Measurements from ENCODE around the gene GET3. TPM values are rescaled to one million over a fixed set of nuclear protein-coding genes. Genes with fewer than 3 reads are reported as not detected.

The GET3 gene
- polyA plus RNA-seq, 1 of the 3 experiments (the other 2 are of a cell fraction), result 264 TPM

- Histone ChIP-seq H4K20me1 (ENCODE audit: insufficient read depth) (peaks cover 17% of the 10 kb centered on the region), H3K9me2 (no peaks in the 10 kb centered on the region), H3F3A (replicated peaks; ENCODE audit: insufficient read depth) (peaks cover 45% of the 10 kb centered on the region), H3K27ac (ENCODE audit: low read depth in 2 of 2, low read length in 1 of 2) (peak overlapping the region; percentile 86 to 90), H3K27me3 (ENCODE audit: insufficient read depth) (no peaks in the 10 kb centered on the region), H3K79me2 (ENCODE audit: insufficient read depth) (peaks cover 20% of the 10 kb centered on the region), H3K4me3 (ENCODE audit: low read depth in 2 of 2, low read length in 1 of 2) (peak overlapping the region; percentile 80 to 88), H3K4me2 (peak overlapping the region; percentile 88), H3K36me3 (replicated peaks in 1 of 2; ENCODE audit: control insufficient read depth in 1 of 2, insufficient read depth in 2 of 2, low read length in 1 of 2) (peaks cover 0 to 6% of the 10 kb centered on the region in 2 experiments), H3K9ac (peak overlapping the region; percentile 95), H3K4me1 (ENCODE audit: control insufficient read depth in 1 of 2, insufficient read depth in 2 of 2, low read depth in 1 of 2, low read length in 1 of 2) (peaks cover 28 to 38% of the 10 kb centered on the region in 2 experiments), H2AFZ (ENCODE audit: low read depth) (no peak overlapping the region), H3K9me3 (no peaks in the 10 kb centered on the region)
- no peak for DNase-seq
- under 1% methylated on average over 19 of the region's 22 CpGs for WGBS (ENCODE audit: low lambda C conversion rate)
- no peak for TF ChIP-seq GABPA (IDR thresholded peaks at IDR 0.05; ENCODE audit: low read depth)
- TF ChIP-seq POLR2AphosphoS5 (IDR thresholded peaks at IDR 0.05; ENCODE audit: low read depth, low read length), result 0 out of 2 replicates have a peak, but pooled peaks have one; percentile 38
- CTCF ChIA-PET, result interaction anchor here (1.0 to 17.1 kb wide), 8 partner anchors 9 to 172 kb away, joined by 3 to 447 read pairs (median 5); partner anchors contain the start of genes HOOK2, PRDX2, RNASEH2A and THSD8
- POLR2A ChIA-PET, result interaction anchor here (0.7 to 4.4 kb wide), 13 partner anchors 9 to 201 kb away, joined by 3 to 88 read pairs (median 4); partner anchors contain the start of genes GCDH, PRDX2 and THSD8
Measured at GRCh38 chr19:12792853-12793289, 55.6 kb downstream of the GET3 start.

GRCh38 chr19:12793290-12794195, 56.2 kb downstream of the GET3 start:
- peak overlapping the region; percentile 47; the same call in 1 of the 2 replicates for H2AFZ ChIP-seq (ENCODE audit: low read depth)
- 2% methylated on average over 9 of the region's 81 CpGs for WGBS (ENCODE audit: low lambda C conversion rate)
- TF ChIP-seq POLR2AphosphoS5 (IDR thresholded peaks at IDR 0.05; ENCODE audit: low read depth, low read length) (peak; percentile 69), SIN3A (IDR thresholded peaks at IDR 0.05; ENCODE audit: borderline replicate concordance, low read depth, low read length) (no peak), JUND (IDR thresholded peaks at IDR 0.05) (peak; percentile 44; the same call in 1 of the 2 replicates), TCF12 (IDR thresholded peaks at IDR 0.05) (no peak), RFX5 (IDR thresholded peaks at IDR 0.05; ENCODE audit: low read length) (peak; percentile 96), TEAD4 (IDR thresholded peaks at IDR 0.05; ENCODE audit: borderline replicate concordance, insufficient read depth) (peak; percentile 21; the same call in 1 of the 2 replicates), TAF1 (IDR thresholded peaks at IDR 0.05; ENCODE audit: borderline replicate concordance, low read depth, low read length) (peak; percentile 62; the same call in 1 of the 2 replicates), NFIC (IDR thresholded peaks at IDR 0.05; ENCODE audit: borderline replicate concordance) (no peak; the same call in 1 of the 2 replicates), FOSL2 (IDR thresholded peaks at IDR 0.05; ENCODE audit: borderline replicate concordance, low read depth) (peak; percentile 9; the same call in 1 of the 2 replicates), REST (IDR thresholded peaks at IDR 0.05; ENCODE audit: low read depth, low read length) (0 out of 2 replicates have a peak, but pooled peaks have one; percentile 24), FOXM1 (IDR thresholded peaks at IDR 0.05; ENCODE audit: low read depth) (0 out of 2 replicates have a peak, but pooled peaks have one; percentile 20), RXRA (IDR thresholded peaks at IDR 0.05; ENCODE audit: borderline replicate concordance, low read depth) (no peak; the same call in 1 of the 2 replicates)
- TF ChIP-seq, protein P1, sequence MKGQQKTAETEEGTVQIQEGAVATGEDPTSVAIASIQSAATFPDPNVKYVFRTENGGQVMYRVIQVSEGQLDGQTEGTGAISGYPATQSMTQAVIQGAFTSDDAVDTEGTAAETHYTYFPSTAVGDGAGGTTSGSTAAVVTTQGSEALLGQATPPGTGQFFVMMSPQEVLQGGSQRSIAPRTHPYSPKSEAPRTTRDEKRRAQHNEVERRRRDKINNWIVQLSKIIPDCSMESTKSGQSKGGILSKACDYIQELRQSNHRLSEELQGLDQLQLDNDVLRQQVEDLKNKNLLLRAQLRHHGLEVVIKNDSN (IDR thresholded peaks at IDR 0.05; ENCODE audit: borderline replicate concordance, low read depth), result 0 out of 2 replicates have a peak, but pooled peaks have one; percentile 54
- TF ChIP-seq, protein P2, sequence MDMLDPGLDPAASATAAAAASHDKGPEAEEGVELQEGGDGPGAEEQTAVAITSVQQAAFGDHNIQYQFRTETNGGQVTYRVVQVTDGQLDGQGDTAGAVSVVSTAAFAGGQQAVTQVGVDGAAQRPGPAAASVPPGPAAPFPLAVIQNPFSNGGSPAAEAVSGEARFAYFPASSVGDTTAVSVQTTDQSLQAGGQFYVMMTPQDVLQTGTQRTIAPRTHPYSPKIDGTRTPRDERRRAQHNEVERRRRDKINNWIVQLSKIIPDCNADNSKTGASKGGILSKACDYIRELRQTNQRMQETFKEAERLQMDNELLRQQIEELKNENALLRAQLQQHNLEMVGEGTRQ (IDR thresholded peaks at IDR 0.05; ENCODE audit: borderline replicate concordance, low read depth, low read length), result no peak
- TF ChIP-seq, protein P3, sequence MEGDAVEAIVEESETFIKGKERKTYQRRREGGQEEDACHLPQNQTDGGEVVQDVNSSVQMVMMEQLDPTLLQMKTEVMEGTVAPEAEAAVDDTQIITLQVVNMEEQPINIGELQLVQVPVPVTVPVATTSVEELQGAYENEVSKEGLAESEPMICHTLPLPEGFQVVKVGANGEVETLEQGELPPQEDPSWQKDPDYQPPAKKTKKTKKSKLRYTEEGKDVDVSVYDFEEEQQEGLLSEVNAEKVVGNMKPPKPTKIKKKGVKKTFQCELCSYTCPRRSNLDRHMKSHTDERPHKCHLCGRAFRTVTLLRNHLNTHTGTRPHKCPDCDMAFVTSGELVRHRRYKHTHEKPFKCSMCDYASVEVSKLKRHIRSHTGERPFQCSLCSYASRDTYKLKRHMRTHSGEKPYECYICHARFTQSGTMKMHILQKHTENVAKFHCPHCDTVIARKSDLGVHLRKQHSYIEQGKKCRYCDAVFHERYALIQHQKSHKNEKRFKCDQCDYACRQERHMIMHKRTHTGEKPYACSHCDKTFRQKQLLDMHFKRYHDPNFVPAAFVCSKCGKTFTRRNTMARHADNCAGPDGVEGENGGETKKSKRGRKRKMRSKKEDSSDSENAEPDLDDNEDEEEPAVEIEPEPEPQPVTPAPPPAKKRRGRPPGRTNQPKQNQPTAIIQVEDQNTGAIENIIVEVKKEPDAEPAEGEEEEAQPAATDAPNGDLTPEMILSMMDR (IDR thresholded peaks at IDR 0.05), result no peak

More at GRCh38 chr19:12793290-12794195, 56.2 kb downstream of the GET3 start:
- Histone ChIP-seq H3K4me3 (ENCODE audit: low read depth in 2 of 2, low read length in 1 of 2) (peak overlapping the region; percentile 80 to 88), H3K27ac (ENCODE audit: low read depth in 2 of 2, low read length in 1 of 2) (peak overlapping the region; percentile 86 to 90), H3K4me1 (ENCODE audit: control insufficient read depth in 1 of 2, insufficient read depth in 2 of 2, low read depth in 1 of 2, low read length in 1 of 2) (peaks cover 22 to 33% of the 10 kb centered on the region in 2 experiments), H3K79me2 (ENCODE audit: insufficient read depth) (peaks cover 20% of the 10 kb centered on the region), H3K4me2 (peak overlapping the region; percentile 88), H3K9me3 (no peaks in the 10 kb centered on the region), H3K27me3 (ENCODE audit: insufficient read depth) (no peaks in the 10 kb centered on the region), H4K20me1 (ENCODE audit: insufficient read depth) (peaks cover 17% of the 10 kb centered on the region), H3K36me3 (replicated peaks in 1 of 2; ENCODE audit: control insufficient read depth in 1 of 2, insufficient read depth in 2 of 2, low read length in 1 of 2) (peaks cover 0 to 6% of the 10 kb centered on the region in 2 experiments), H3K9ac (peak overlapping the region; percentile 95), H3K9me2 (no peaks in the 10 kb centered on the region), H3F3A (replicated peaks; ENCODE audit: insufficient read depth) (peaks cover 43% of the 10 kb centered on the region)
- DNase-seq, result peak; percentile 93
- ChIA-PET CTCF (interaction anchor here (1.0 to 17.1 kb wide), 7 partner anchors 8 to 172 kb away, joined by 3 to 447 read pairs (median 5); partner anchors contain the start of genes HOOK2, PRDX2 and THSD8), POLR2A (interaction anchor here (0.9 to 4.4 kb wide), 8 partner anchors 8 to 72 kb away, joined by 3 to 88 read pairs (median 4); partner anchors contain the start of genes PRDX2 and THSD8)
